NCI-H82 (cell line): ENCODE measurements around the gene SHLD2.
"Not testable (repeated sequence)": the region's sequence is repeated elsewhere in the genome, so short reads cannot be mapped to it uniquely, and the experiment has no call there.

ENCODE experiments used
- DNase-seq: peaks from one replicate; lab custom pipeline; 2025; lab: John Stamatoyannopoulos, UW

The SHLD2 gene

DNA sequence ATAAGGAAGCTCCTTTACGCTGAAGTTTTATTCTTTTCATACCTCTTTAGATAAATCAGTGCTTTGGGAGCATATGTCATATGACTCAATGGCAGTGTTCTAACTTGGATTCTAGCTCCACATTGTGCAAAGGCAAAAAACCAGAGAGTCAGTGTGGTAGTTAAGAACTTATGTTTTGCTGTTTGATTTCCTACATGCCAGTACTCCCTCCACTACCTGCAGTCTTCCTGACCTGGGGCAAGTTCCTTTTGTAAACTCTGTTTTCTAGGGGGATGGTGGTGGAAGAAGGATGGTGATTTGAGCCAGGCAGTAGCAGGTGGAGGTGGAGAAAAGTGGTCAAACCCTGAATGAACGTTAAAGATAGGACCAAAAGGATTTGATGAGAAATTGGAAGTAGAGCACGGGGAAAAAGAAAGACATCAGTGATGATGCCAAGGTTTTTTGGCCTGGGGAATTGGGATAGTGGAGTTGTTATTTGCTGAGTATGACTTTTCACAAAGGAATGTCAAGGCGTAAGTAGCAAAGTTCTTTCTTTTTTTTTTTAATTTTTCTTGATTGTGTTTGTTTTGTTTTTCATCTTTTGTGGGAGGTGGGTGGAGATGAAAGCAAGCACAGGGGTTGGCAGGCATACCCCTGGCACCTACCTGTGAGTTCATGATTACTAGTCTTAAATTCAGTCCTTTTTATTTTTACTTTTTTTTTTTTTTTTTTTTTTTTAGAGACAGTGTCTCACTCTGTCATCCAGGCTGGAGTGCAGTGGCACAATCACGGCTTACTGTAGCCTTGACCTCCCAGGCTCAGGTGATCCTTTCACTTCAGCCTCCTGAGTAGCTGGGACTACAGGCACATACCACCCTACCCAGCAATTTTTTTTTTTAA, 47.5 kb downstream of the SHLD2 start:
- not testable (repeated sequence) for DNase-seq

DNA sequence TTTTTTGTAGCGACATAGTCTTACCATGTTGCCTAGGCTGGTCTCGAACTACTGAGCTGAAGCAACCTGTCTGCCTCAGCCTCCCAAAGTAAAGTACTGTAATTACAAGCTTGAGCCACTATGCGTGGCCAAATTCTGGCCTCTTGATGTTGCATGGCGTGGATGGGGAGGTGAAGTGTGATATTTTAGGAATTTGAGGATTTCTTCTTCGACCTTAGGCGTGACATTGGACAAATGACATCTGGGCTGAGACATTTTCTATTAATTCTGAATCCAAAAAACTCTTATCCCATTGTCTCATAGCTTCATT, 48.1 kb downstream of the SHLD2 start:
- DNase-seq = not testable (repeated sequence)

DNA sequence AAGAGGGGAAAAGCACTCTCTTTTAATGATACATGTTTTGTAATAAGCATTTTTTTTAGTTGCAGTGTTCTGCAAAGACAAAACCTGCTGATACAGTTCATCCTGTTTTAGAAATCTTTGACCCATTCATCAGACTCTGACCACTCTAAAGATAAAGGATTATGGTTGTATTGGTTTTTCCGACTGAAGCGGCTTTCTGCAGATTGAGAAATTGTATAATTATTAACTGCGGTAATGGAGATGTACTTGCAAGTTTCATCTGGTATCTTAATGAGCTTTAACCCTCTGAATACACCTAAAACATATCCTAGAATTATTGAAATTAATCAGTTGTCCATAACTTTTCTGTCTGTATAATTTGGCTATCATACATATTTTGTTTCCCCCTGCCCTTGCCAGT, 50.6 kb downstream of the SHLD2 start:
- not testable (repeated sequence) for DNase-seq

- not testable (repeated sequence) for DNase-seq
These were observed 54.1 kb downstream of the SHLD2 start for GRCh38 chr10:87149020-87149609.

- not testable (repeated sequence) for DNase-seq
These were observed 56.5 kb downstream of the SHLD2 start for GRCh38 chr10:87151516-87151915.

GRCh38 chr10:87156841-87157240, 61.8 kb downstream of the SHLD2 start:
- DNase-seq = not testable (repeated sequence)

GRCh38 chr10:87157821-87158220, 62.8 kb downstream of the SHLD2 start:
- not testable (repeated sequence) for DNase-seq

DNA sequence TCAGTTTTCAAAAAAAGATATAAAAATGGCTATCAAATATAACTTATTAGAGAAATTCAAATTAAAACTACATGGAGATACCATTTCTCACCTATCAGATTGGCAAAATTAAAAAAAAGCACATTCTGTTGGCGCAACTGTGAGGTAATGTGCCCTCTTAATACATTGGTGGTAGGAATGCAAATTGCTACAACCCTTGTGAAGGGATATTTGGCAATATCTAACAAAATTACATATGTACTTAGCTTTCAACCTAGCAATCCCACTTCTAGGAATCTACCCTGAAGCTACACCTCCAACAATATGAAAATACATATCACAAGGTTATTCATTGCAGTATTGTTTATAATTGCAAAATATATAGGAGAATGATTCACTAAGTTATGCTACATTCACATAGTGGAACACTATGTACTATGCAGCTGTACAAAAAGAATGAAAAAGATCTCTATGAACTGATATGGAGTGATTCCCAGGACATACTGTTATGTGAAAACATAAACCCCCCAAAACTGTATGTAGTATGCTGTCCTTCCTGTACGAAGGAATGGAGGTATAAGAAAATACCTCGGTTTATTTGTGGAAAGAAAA, 67.8 kb downstream of the SHLD2 start:
- not testable (repeated sequence) for DNase-seq

DNA sequence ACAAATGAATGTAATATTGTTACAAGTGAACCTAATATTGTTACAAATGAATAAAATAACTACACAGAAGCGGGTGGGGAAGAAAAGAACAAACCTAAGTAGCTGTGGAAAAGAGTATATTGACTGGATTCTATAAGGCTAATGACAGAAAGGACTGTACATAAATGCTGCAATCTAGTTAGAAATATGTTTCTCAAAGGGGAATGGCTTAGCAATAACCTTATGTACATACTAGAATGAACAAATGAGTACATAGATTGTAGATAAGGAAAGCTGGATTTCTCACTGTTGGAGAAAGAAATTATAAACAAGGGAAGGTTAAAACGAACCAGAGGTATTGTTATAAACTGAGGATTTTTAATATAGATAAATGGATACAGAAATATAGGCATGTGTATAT, 68.4 kb downstream of the SHLD2 start:
- not testable (repeated sequence) for DNase-seq

DNA sequence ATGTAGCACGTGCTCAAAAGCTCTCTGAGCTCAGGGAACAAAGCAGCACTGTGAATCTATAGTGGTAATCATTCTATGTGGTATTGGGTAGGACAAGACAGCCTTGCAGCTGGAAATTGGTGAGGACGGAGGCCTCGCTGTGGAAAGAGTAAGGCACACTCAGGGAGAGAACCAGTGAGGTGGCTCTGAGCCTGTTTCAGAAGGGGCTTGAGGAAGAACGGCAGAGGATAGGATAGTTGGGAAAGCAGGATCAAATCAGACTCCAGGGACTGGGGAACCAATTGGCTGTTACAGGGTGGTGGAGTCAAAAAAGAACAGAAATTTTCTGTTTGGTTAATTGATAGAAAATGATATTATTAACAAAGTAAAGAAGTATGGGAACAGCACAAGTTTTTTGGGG, 74.9 kb downstream of the SHLD2 start:
- DNase-seq = not testable (repeated sequence)

GRCh38 chr10:87170705-87171104, 75.7 kb downstream of the SHLD2 start:
- not testable (repeated sequence) for DNase-seq

DNA sequence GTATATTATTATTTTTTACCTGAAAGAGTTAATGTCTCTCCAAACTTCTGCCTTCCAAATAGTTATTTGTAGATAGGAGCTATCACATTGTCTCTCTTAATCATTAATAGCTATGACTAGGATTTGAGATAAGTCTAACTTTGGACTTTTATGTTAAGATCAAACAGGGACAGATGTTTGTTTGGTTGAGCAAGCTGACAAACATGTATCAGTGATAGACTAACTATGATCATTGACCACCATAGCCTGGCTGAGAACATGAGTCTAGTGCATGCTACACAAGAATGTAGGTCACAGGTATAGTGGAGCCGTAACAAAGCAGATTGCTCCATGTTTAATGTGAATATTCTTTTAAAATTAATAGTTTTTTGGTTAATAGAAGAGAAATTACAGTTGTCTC, 76.7 kb downstream of the SHLD2 start:
- not testable (repeated sequence) for DNase-seq

DNA sequence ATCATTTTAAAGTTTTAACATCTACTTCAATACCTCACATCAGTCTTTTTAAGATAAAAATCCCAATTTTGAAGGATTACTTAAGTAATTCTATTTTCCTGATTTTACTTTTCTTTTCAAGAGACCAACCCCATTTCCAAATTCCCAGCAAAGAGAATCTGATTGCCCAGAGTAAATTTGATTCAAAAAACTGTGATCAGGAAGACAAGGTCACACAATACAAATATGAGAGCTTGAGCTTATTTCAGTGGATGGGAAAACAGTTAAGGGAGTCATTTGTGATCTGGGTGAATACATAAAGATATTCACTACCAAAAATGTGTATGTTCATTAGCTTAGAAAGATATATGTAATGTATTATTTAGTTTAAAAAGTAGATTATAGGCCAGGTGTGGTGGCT, 77.2 kb downstream of the SHLD2 start:
- not testable (repeated sequence) for DNase-seq

- not testable (repeated sequence) for DNase-seq
These were observed 82.6 kb downstream of the SHLD2 start for GRCh38 chr10:87177587-87177986.

DNA sequence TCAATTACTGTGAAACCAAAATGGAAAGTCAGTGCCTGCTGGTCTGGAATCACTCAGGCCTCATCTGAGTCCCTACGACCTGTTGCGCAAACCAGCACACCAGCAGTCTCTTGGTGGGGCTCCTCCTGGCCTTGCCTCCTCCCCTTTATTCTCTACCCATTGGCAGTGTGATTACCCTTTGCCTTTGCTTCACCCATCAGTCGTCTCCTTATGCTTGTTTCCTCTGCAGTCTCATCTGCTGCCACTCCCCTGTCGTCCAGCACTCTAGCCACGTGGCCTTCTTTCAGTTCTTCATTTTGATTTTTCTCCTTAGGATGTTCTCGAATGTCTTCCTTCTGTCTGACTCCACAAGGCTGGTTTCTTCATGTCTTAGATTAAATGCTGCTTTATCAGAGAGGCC, 89.4 kb downstream of the SHLD2 start:
- not testable (repeated sequence) for DNase-seq

DNA sequence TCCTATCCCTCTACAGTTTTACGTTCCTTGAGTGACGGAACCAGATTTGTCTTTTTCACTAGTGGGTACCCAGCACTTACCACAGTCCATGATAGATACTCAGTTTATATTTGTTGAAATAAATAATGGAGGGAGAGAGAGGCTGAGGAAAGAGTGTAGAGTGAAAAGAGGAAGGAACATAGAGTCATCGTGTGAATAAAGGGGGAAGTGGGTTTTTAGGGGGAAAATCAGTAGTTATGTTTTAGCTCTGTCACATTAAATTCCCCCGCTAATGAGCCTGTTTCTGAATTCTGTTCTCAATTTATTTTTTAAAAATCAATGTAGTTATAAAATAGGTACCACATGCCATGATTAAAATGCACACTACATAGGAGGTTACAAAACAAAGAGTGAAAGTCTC, 91.0 kb downstream of the SHLD2 start:
- DNase-seq = not testable (repeated sequence)

DNA sequence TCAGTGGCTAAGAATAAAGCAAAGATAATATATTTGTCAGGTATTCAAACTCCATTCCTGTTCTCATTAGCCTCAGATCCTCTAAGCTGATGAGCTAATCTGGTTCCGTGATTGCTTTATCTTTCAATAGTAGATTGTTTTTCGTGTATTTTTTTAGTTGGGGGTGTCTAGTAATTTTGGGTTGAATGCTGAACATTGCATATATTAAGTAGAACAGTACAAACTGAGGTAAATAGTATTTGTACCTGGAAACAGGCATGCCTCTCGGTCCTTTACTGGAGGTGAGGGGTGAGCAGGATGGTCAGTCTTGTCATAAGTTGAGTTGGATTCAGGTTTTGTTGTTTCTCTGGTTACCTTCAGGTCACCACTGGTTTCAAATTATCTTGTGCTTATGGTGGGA, 92.6 kb downstream of the SHLD2 start:
- DNase-seq = not testable (repeated sequence)

DNA sequence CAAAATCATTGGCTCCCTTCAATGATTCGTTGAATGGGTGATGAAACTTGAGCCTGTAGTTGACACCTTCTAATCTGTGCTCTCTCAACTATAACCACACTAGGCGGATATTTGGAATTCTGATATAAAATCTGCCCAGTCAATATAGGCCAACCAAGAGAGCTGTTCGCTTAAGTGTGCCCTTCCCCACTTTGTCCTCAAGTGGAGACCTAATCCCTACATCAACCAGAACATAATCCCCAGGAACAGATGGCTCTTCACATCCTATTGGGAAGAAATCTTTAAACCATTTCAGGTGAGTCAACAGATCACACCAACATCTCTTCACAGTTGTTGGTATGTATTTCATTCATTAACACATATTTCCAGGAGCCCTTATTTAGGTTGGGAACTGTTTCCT, 96.8 kb downstream of the SHLD2 start:
- peak; percentile 91 for DNase-seq

DNA sequence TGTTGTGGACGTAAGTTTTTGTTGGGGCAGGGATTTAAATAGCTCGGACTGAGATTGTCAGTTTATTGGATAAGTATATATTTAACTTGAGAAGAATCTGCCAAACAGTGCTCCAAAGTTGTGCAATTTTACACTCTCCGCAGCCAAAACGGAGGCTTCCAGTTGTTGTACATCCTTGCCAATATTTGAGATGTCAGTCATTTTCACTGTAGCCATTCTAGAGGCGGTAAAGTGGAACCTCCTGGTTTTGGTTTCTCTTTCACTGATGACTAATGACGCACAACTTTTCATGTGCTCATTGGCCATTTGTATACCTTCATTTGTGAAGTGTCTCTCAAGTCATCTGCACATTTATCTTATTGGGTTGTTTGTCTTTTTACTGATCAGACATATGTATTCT, 105.9 kb downstream of the SHLD2 start:
- DNase-seq = not testable (repeated sequence)

DNA sequence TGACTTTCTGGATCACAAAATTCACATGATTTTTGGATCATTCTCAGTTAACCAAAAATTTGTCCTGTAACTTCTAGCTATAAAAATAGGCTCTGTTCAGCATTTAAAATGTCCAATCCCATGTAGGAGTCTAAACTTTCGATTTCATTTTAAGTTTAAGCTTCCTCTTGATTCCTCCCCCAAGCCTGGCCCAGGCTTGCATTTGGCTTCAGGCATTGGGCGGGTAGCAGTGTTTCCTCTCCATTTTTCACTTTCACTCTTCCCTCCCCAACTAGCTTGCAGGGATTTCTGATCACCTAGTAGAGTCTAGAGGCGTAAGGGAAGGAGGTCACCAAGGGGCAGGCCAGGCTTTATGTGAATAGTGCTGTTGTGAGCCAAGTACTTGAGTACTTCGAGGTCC, 109.8 kb downstream of the SHLD2 start:
- DNase-seq = not testable (repeated sequence)

- DNase-seq = not testable (repeated sequence)
These were observed 111.9 kb downstream of the SHLD2 start for GRCh38 chr10:87206922-87207321.

GRCh38 chr10:87210309-87210708, 115.3 kb downstream of the SHLD2 start:
- not testable (repeated sequence) for DNase-seq

DNA sequence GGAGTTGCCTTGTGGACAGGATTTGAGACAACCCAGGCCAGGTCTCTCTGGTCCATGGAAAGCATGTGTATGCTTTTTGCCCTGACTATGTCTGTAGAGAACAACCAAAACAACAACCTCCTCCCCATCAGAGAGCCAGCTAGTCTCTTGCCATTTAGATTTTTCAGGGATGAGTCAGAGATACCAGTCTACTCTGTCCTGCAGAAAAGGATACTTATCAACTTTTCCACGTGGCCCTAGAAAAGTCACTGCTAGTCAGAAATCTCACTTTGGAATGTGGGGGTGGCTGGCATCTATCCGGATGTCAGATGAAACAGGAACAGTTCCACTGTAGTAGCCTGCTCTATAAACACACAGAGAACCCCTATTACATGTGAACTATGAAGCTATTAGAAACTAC, 116.8 kb downstream of the SHLD2 start:
- not testable (repeated sequence) for DNase-seq
